Naive thymus-derived CD4-positive, alpha-beta T cell (primary cell): Measurements from ENCODE around the gene HEMK1. TPM values are rescaled to one million over a fixed set of nuclear protein-coding genes. Genes with fewer than 3 reads are reported as not detected.
A peak's percentile ranks its signal among the peaks of the same experiment; 100 is the strongest.

Experiments used
- ATAC-seq: fragments of 150-1000 bp; cut with Tn5 transposase; 2 replicates; pipeline ENCODE4 v1.10.0; 2021; ENCODE audit warnings: mild to moderate bottlenecking, moderate library complexity
- CTCF ChIA-PET: fragments of 350-600 bp; sonication (Branson Sonifier 250); formaldehyde crosslinking; loops from one replicate; lab custom pipeline; 2021; ENCODE audit warnings: antibody characterized with exemption; lab: Charles Lee
- POLR2A ChIA-PET: fragments of 350-600 bp; sonication (Branson Sonifier 250); formaldehyde crosslinking; loops from one replicate; lab custom pipeline; 2021; ENCODE audit warnings: antibody characterized with exemption, inconsistent platforms; lab: Charles Lee
- DNase-seq, 9 donors: peaks; one replicate each; pipeline versions ENCODE4 v3.0.0 to v3.0.0-alpha.2; 2020 to 2022; ENCODE audit warnings: mixed read lengths in 1 of 9
- H3K27ac ChIP-seq: one replicate; pipeline ENCODE4 v1.7.0; 2013; ENCODE audit warnings: mild to moderate bottlenecking, low read depth, low read length, moderate library complexity
- H3K27me3 ChIP-seq, 2 donors: one replicate each; pipeline ENCODE4 v1.7.0; 2013; ENCODE audit warnings: low read length in 2 of 2, mild to moderate bottlenecking in 2 of 2, moderate library complexity in 2 of 2; ENCODE audit not compliant: control insufficient read depth in 2 of 2, insufficient read depth in 2 of 2
- H3K36me3 ChIP-seq, 3 experiments: 1 replicate in 2 of 3; 2 replicates in 1 of 3; pipeline ENCODE4 v1.7.0; 2013; ENCODE audit warnings: low read length in 3 of 3, mild to moderate bottlenecking in 3 of 3, moderate library complexity in 1 of 3; ENCODE audit not compliant: insufficient read depth in 3 of 3, control insufficient read depth in 2 of 3
- H3K4me1 ChIP-seq, 2 donors: one replicate each; pipeline ENCODE4 v1.7.0; 2013; ENCODE audit warnings: low read length in 2 of 2, mild to moderate bottlenecking in 2 of 2, moderate library complexity in 1 of 2; ENCODE audit not compliant: control insufficient read depth in 2 of 2, insufficient read depth in 2 of 2
- H3K4me3 ChIP-seq: 2 replicates; pipeline ENCODE4 v1.7.0; 2013; ENCODE audit warnings: mild to moderate bottlenecking, low read length
- H3K9me3 ChIP-seq, 3 experiments: 1 replicate in 2 of 3; 2 replicates in 1 of 3; pipeline ENCODE4 v1.7.0; 2013; ENCODE audit warnings: low read length in 3 of 3; ENCODE audit not compliant: control insufficient read depth in 2 of 3
- H3K27ac Mint-ChIP-seq, 9 donors: one replicate each; pipeline ENCODE4 v1.8.0; 2020 to 2022; ENCODE audit warnings: mixed read lengths in 9 of 9, mild to moderate bottlenecking in 8 of 9, moderate library complexity in 5 of 9, inconsistent platforms in 2 of 9
- H3K27me3 Mint-ChIP-seq, 5 donors: one replicate each; pipeline ENCODE4 v1.8.0; 2021 to 2022; ENCODE audit warnings: mixed read lengths in 5 of 5, mild to moderate bottlenecking in 1 of 5
- H3K36me3 Mint-ChIP-seq, 5 donors: one replicate each; pipeline ENCODE4 v1.8.0; 2020 to 2022; ENCODE audit warnings: mixed read lengths in 5 of 5, mild to moderate bottlenecking in 3 of 5, inconsistent platforms in 1 of 5
- H3K4me1 Mint-ChIP-seq, 7 donors: one replicate each; pipeline ENCODE4 v1.8.0; 2020 to 2022; ENCODE audit warnings: mixed read lengths in 7 of 7, mild to moderate bottlenecking in 3 of 7, inconsistent platforms in 1 of 7
- H3K4me3 Mint-ChIP-seq, 10 donors: one replicate each; pipeline ENCODE4 v1.8.0; 2020 to 2022; ENCODE audit warnings: mild to moderate bottlenecking in 10 of 10, mixed read lengths in 10 of 10, moderate library complexity in 6 of 10, inconsistent platforms in 2 of 10
- H3K9me3 Mint-ChIP-seq, 11 donors: one replicate each; pipeline ENCODE4 v1.8.0; 2020 to 2022; ENCODE audit warnings: mixed read lengths in 11 of 11, mild to moderate bottlenecking in 4 of 11, inconsistent platforms in 1 of 11, moderate library complexity in 1 of 11
- intact Hi-C, 2 donors: fragments of 100-400 bp; cut with micrococcal nuclease; formaldehyde crosslinking; loops; one replicate each; pipeline ENCODE4 v1.15.1; 2023
- polyA plus RNA-seq, 2 donors: library from polyadenylated mRNA; unstranded; fragments of 300-500 nt; fragmentation: Illumina TruSeq; gene quantifications; one replicate each; pipeline ENCODE4 v1.2.3, GENCODE V29; 2021
- total RNA-seq, 6 experiments: library from RNA in 5 of 6; stranded (reverse) in 5 of 6; gene quantifications; 1 replicate in 5 of 6; 2 replicates in 1 of 6; pipeline ENCODE4 v1.2.3 and lab custom pipeline; 2021 to 2026

The HEMK1 gene
- total RNA-seq (10 to 100 TPM; 32.1 to 71.1 (median 66.1) TPM), polyA plus RNA-seq (10 to 100 TPM; 35.2 to 35.3 TPM), total RNA-seq (lab: John Stamatoyannopoulos, UW) (93.0 reads per million, percentile 83 among the genes with 10 or more reads in this experiment)

GRCh38 chr3:50568947-50569749 lies at the start of gene HEMK1:
HEMK1 (plus strand) TSS chr3:50569522; CDS start chr3:50571105, 1,583 bp downstream.
- H3K27me3 ChIP-seq = no peaks in the 10 kb centered on the region
- H3K4me3 ChIP-seq = peak within 1 kb of the TSS; percentile 97
- peaks cover 0 to 31% (median 0%) of the 10 kb centered on the region in 5 donors for H3K36me3 Mint-ChIP-seq
- H3K36me3 ChIP-seq = peaks cover 0 to 3% (median 0%) of the 10 kb centered on the region in 3 experiments
- peaks cover 37 to 75% (median 71%) of the 10 kb centered on the region in 7 donors for H3K4me1 Mint-ChIP-seq
- DNase-seq (peak; percentile 71 to 95 (median 90)), ATAC-seq (peak; percentile 81)
- intact Hi-C loops = loop anchor here (1.0 to 10.0 kb wide), 18 partner anchors 18 to 1488 kb away; partner anchors contain the start of genes HYAL3 (in 2 of the 2), NAA80 (in 2 of the 2), TMEM115 (in 2 of the 2) and APEH (in 1 of the 2)
- H3K27ac ChIP-seq = peak within 1 kb of the TSS; percentile 84
- ChIA-PET CTCF (interaction anchor here (0.6 to 20.2 kb wide), 7 partner anchors 12 to 930 kb away, joined by 3 to 578 read pairs (median 9); partner anchors contain the start of genes CISH and MAPKAPK3), POLR2A (interaction anchor here (0.5 to 21.2 kb wide), 20 partner anchors 12 to 820 kb away, joined by 3 to 730 read pairs (median 4); partner anchors contain the start of genes CISH, CYB561D2, HYAL3 and MANF)
- no peaks in the 10 kb centered on the region for H3K27me3 Mint-ChIP-seq
- H3K27ac Mint-ChIP-seq = peak within 1 kb of the TSS; percentile 90 to 98 (median 93)
- H3K9me3 ChIP-seq = no peaks in the 10 kb centered on the region
- H3K4me1 ChIP-seq = peaks cover 49 to 57% of the 10 kb centered on the region in 2 donors
- H3K4me3 Mint-ChIP-seq = peak within 1 kb of the TSS; percentile 86 to 99 (median 96)
- no peaks in the 10 kb centered on the region for H3K9me3 Mint-ChIP-seq

GRCh38 chr3:50520849-50521248 lies 48.5 kb upstream of the HEMK1 start:
- ATAC-seq (no peak), DNase-seq (no peak)
- no peaks in the 10 kb centered on the region for H3K9me3 ChIP-seq
- H3K4me1 Mint-ChIP-seq = peaks cover 5 to 19% (median 10%) of the 10 kb centered on the region in 7 donors
- no peaks in the 10 kb centered on the region for H3K36me3 Mint-ChIP-seq
- H3K27ac Mint-ChIP-seq = no peak overlapping the region
- no peak overlapping the region for H3K27ac ChIP-seq
- POLR2A ChIA-PET = no interaction called here
- intact Hi-C loops = no loop called here
- no peaks in the 10 kb centered on the region for H3K27me3 ChIP-seq
- no peaks in the 10 kb centered on the region for H3K9me3 Mint-ChIP-seq
- no peak overlapping the region for H3K4me3 Mint-ChIP-seq
- H3K36me3 ChIP-seq = no peaks in the 10 kb centered on the region
- CTCF ChIA-PET = interaction anchor here (1.5 kb wide), 1 partner anchor 92 kb away, joined by 7 read pairs; no protein-coding TSS in a partner anchor
- no peak overlapping the region for H3K4me3 ChIP-seq
- H3K27me3 Mint-ChIP-seq = peaks cover 0 to 31% (median 4%) of the 10 kb centered on the region in 5 donors
- peaks cover 0 to 3% of the 10 kb centered on the region in 2 donors for H3K4me1 ChIP-seq

- ChIA-PET POLR2A (interaction anchor here (0.9 kb wide), 1 partner anchor 48 kb away, joined by 4 read pairs; the partner anchor contains the start of gene HEMK1), CTCF (interaction anchor here (0.5 to 2.7 kb wide), 4 partner anchors 22 to 233 kb away, joined by 3 to 8 read pairs (median 5); partner anchors contain the start of gene C3orf18)
- no peaks in the 10 kb centered on the region for H3K36me3 ChIP-seq
- no peak overlapping the region for H3K4me3 ChIP-seq
- intact Hi-C loops = no loop called here
- no peak overlapping the region for H3K27ac ChIP-seq
- peaks cover 0 to 3% of the 10 kb centered on the region in 2 donors for H3K4me1 ChIP-seq
- no peak for DNase-seq
- no peak for ATAC-seq
- no peaks in the 10 kb centered on the region for H3K36me3 Mint-ChIP-seq
- H3K27me3 ChIP-seq = no peaks in the 10 kb centered on the region
- H3K27me3 Mint-ChIP-seq = peaks cover 0 to 33% (median 1%) of the 10 kb centered on the region in 5 donors
- H3K4me1 Mint-ChIP-seq = peaks cover 2 to 24% (median 8%) of the 10 kb centered on the region in 7 donors
- H3K27ac Mint-ChIP-seq = no peak overlapping the region
- no peaks in the 10 kb centered on the region for H3K9me3 ChIP-seq
- H3K9me3 Mint-ChIP-seq = no peaks in the 10 kb centered on the region
- H3K4me3 Mint-ChIP-seq = no peak overlapping the region
These were observed 47.8 kb upstream of the HEMK1 start for GRCh38 chr3:50521572-50521971.

GRCh38 chr3:50523279-50523811 lies 46.0 kb upstream of the HEMK1 start:
- no peak for DNase-seq
- Mint-ChIP-seq H3K27ac (no peak overlapping the region), H3K27me3 (peaks cover 0 to 32% (median 0%) of the 10 kb centered on the region in 5 donors), H3K9me3 (no peaks in the 10 kb centered on the region), H3K4me3 (no peak overlapping the region), H3K4me1 (peaks cover 0 to 24% (median 8%) of the 10 kb centered on the region in 7 donors), H3K36me3 (no peaks in the 10 kb centered on the region)
- H3K9me3 ChIP-seq = no peaks in the 10 kb centered on the region
- H3K27ac ChIP-seq = no peak overlapping the region
- H3K27me3 ChIP-seq = no peaks in the 10 kb centered on the region
- peaks cover 0 to 3% of the 10 kb centered on the region in 2 donors for H3K4me1 ChIP-seq
- no peaks in the 10 kb centered on the region for H3K36me3 ChIP-seq
- ChIA-PET POLR2A (no interaction called here), CTCF (interaction anchor here (0.7 to 2.7 kb wide), 2 partner anchors 20 to 1896 kb away, joined by 3 to 8 read pairs; no protein-coding TSS in a partner anchor)
- intact Hi-C loops = no loop called here
- no peak for ATAC-seq
- no peak overlapping the region for H3K4me3 ChIP-seq

GRCh38 chr3:50524746-50525145 lies 44.6 kb upstream of the HEMK1 start:
- Mint-ChIP-seq H3K36me3 (no peaks in the 10 kb centered on the region), H3K4me1 (peaks cover 0 to 14% (median under 1%) of the 10 kb centered on the region in 7 donors), H3K27me3 (peaks cover 8 to 32% (median 10%) of the 10 kb centered on the region in 5 donors), H3K4me3 (no peak overlapping the region), H3K27ac (no peak overlapping the region), H3K9me3 (no peaks in the 10 kb centered on the region)
- intact Hi-C loops = no loop called here
- H3K27ac ChIP-seq = no peak overlapping the region
- H3K4me3 ChIP-seq = no peak overlapping the region
- POLR2A ChIA-PET = no interaction called here
- no peak for DNase-seq
- no peaks in the 10 kb centered on the region for H3K9me3 ChIP-seq
- H3K36me3 ChIP-seq = no peaks in the 10 kb centered on the region
- ATAC-seq = no peak
- H3K27me3 ChIP-seq = no peaks in the 10 kb centered on the region
- CTCF ChIA-PET = no interaction called here
- no peaks in the 10 kb centered on the region for H3K4me1 ChIP-seq

GRCh38 chr3:50525191-50525910 lies 44.0 kb upstream of the HEMK1 start:
- H3K27ac Mint-ChIP-seq = no peak overlapping the region
- ChIA-PET CTCF (no interaction called here), POLR2A (no interaction called here)
- H3K27me3 ChIP-seq = no peaks in the 10 kb centered on the region
- no peaks in the 10 kb centered on the region for H3K36me3 ChIP-seq
- H3K4me1 Mint-ChIP-seq = peaks cover 0 to 12% (median 0%) of the 10 kb centered on the region in 7 donors
- intact Hi-C loops = no loop called here
- peaks cover 11 to 36% (median 13%) of the 10 kb centered on the region in 5 donors for H3K27me3 Mint-ChIP-seq
- no peaks in the 10 kb centered on the region for H3K9me3 ChIP-seq
- no peak for ATAC-seq
- H3K4me3 ChIP-seq = no peak overlapping the region
- H3K4me3 Mint-ChIP-seq = no peak overlapping the region
- no peak overlapping the region for H3K27ac ChIP-seq
- no peak for DNase-seq
- H3K9me3 Mint-ChIP-seq = no peaks in the 10 kb centered on the region
- no peaks in the 10 kb centered on the region for H3K36me3 Mint-ChIP-seq
- no peaks in the 10 kb centered on the region for H3K4me1 ChIP-seq
